Immature natural killer cell (primary cell): ENCODE results near the gene AREL1. TPM values are rescaled to one million over a fixed set of nuclear protein-coding genes. Genes with fewer than 3 reads are reported as not detected.

Source experiments
- DNase-seq, 3 donors: peaks; one replicate each; pipeline ENCODE4 v3.0.0; 2022; ENCODE audit warnings: mixed read lengths in 1 of 3
- H3K27ac Mint-ChIP-seq, 6 donors: one replicate each; pipeline ENCODE4 v1.8.0; 2020; ENCODE audit warnings: mixed read lengths in 6 of 6, mild to moderate bottlenecking in 5 of 6, inconsistent platforms in 4 of 6, moderate library complexity in 3 of 6
- H3K27me3 Mint-ChIP-seq, 3 donors: one replicate each; pipeline ENCODE4 v1.8.0; 2020 to 2021; ENCODE audit warnings: low read depth in 3 of 3, mild to moderate bottlenecking in 3 of 3, mixed read lengths in 3 of 3, moderate library complexity in 3 of 3, inconsistent platforms in 1 of 3
- H3K36me3 Mint-ChIP-seq, 3 donors: one replicate each; pipeline ENCODE4 v1.8.0; 2020; ENCODE audit warnings: mixed read lengths in 3 of 3, inconsistent platforms in 2 of 3, mild to moderate bottlenecking in 2 of 3
- H3K4me1 Mint-ChIP-seq, 2 donors: one replicate each; pipeline ENCODE4 v1.8.0; 2020; ENCODE audit warnings: inconsistent platforms in 2 of 2, mild to moderate bottlenecking in 2 of 2, mixed read lengths in 2 of 2, moderate library complexity in 1 of 2
- H3K4me3 Mint-ChIP-seq, 5 donors: one replicate each; pipeline ENCODE4 v1.8.0; 2020; ENCODE audit warnings: mild to moderate bottlenecking in 5 of 5, mixed read lengths in 5 of 5, inconsistent platforms in 3 of 5, moderate library complexity in 3 of 5
- H3K9me3 Mint-ChIP-seq, 6 donors: one replicate each; pipeline ENCODE4 v1.8.0; 2020; ENCODE audit warnings: mild to moderate bottlenecking in 6 of 6, mixed read lengths in 6 of 6, inconsistent platforms in 4 of 6, moderate library complexity in 3 of 6
- polyA plus RNA-seq, 3 donors: library from polyadenylated mRNA; unstranded; fragments of 300-500 nt; fragmentation: Illumina TruSeq; gene quantifications; one replicate each; pipeline ENCODE4 v1.2.3, GENCODE V29; 2021

AREL1 gene
- polyA plus RNA-seq, 3 donors from 2014 or later, result 11.9 to 30.6 (median 14.0) TPM

- peaks cover 14 to 34% of the 10 kb centered on the region in 2 donors for H3K4me1 Mint-ChIP-seq
- H3K27ac Mint-ChIP-seq, result no peak overlapping the region
- no peak overlapping the region for H3K4me3 Mint-ChIP-seq
- no peak for DNase-seq
- peaks cover 0 to 7% (median 0%) of the 10 kb centered on the region in 3 donors for H3K27me3 Mint-ChIP-seq
- H3K9me3 Mint-ChIP-seq, result no peaks in the 10 kb centered on the region
- peaks cover 51 to 85% (median 64%) of the 10 kb centered on the region in 3 donors for H3K36me3 Mint-ChIP-seq
Measured at GRCh38 chr14:74664717-74665116, 48.2 kb downstream of the AREL1 start.

GRCh38 chr14:74663884-74664283 is 49.0 kb downstream of the AREL1 start:
- DNase-seq, result no peak

GRCh38 chr14:74661726-74662450 is 51.0 kb downstream of the AREL1 start:
- Mint-ChIP-seq H3K27ac (no peak overlapping the region), H3K9me3 (no peaks in the 10 kb centered on the region), H3K4me1 (peaks cover 2 to 12% of the 10 kb centered on the region in 2 donors), H3K27me3 (peaks cover 0 to 5% (median 0%) of the 10 kb centered on the region in 3 donors), H3K4me3 (no peak overlapping the region), H3K36me3 (peaks cover 37 to 76% (median 65%) of the 10 kb centered on the region in 3 donors)
- no peak for DNase-seq

More at GRCh38 chr14:74663884-74664283, 49.0 kb downstream of the AREL1 start:
- Mint-ChIP-seq H3K4me1 (peaks cover 9 to 25% of the 10 kb centered on the region in 2 donors), H3K4me3 (no peak overlapping the region), H3K27ac (peak overlapping the region in 2 of 6 donors; percentile 11 to 60), H3K36me3 (peaks cover 44 to 81% (median 62%) of the 10 kb centered on the region in 3 donors), H3K27me3 (peaks cover 0 to 5% (median 0%) of the 10 kb centered on the region in 3 donors), H3K9me3 (no peaks in the 10 kb centered on the region)

GRCh38 chr14:74660863-74661262 is 52.0 kb downstream of the AREL1 start:
- DNase-seq, result no peak
- peak overlapping the region in 1 of 6 donors; percentile 33 for H3K27ac Mint-ChIP-seq
- peaks cover 42 to 75% (median 61%) of the 10 kb centered on the region in 3 donors for H3K36me3 Mint-ChIP-seq
- H3K4me3 Mint-ChIP-seq, result no peak overlapping the region
- H3K4me1 Mint-ChIP-seq, result peaks cover 2 to 6% of the 10 kb centered on the region in 2 donors
- H3K9me3 Mint-ChIP-seq, result no peaks in the 10 kb centered on the region
- H3K27me3 Mint-ChIP-seq, result peaks cover 0 to 5% (median 0%) of the 10 kb centered on the region in 3 donors

GRCh38 chr14:74660167-74660566 is 52.7 kb downstream of the AREL1 start:
- peaks cover 42 to 76% (median 62%) of the 10 kb centered on the region in 3 donors for H3K36me3 Mint-ChIP-seq
- no peak for DNase-seq
- no peak overlapping the region for H3K4me3 Mint-ChIP-seq
- H3K4me1 Mint-ChIP-seq, result no peaks in the 10 kb centered on the region
- H3K9me3 Mint-ChIP-seq, result no peaks in the 10 kb centered on the region
- no peak overlapping the region for H3K27ac Mint-ChIP-seq
- H3K27me3 Mint-ChIP-seq, result peaks cover 0 to 5% (median 0%) of the 10 kb centered on the region in 3 donors

- Mint-ChIP-seq H3K27me3 (peaks cover 0 to 6% (median 0%) of the 10 kb centered on the region in 3 donors), H3K27ac (peak overlapping the region in 2 of 6 donors; percentile 35 to 55), H3K9me3 (no peaks in the 10 kb centered on the region), H3K4me1 (peaks cover 6 to 13% of the 10 kb centered on the region in 2 donors), H3K36me3 (peaks cover 46 to 71% (median 53%) of the 10 kb centered on the region in 3 donors), H3K4me3 (no peak overlapping the region)
- DNase-seq, result no peak
Measured at GRCh38 chr14:74658535-74659131, 54.2 kb downstream of the AREL1 start.

- Mint-ChIP-seq H3K27me3 (peaks cover 0 to 1% (median 0%) of the 10 kb centered on the region in 3 donors), H3K4me1 (peaks cover 18 to 24% of the 10 kb centered on the region in 2 donors), H3K27ac (peak overlapping the region in 3 of 6 donors; percentile 11 to 50 (median 16)), H3K36me3 (peaks cover 41 to 56% (median 42%) of the 10 kb centered on the region in 3 donors), H3K4me3 (no peak overlapping the region), H3K9me3 (no peaks in the 10 kb centered on the region)
- no peak for DNase-seq
Measured at GRCh38 chr14:74656964-74657363, 55.9 kb downstream of the AREL1 start.

- H3K27ac Mint-ChIP-seq, result peak overlapping the region in 3 of 6 donors; percentile 40 to 62 (median 52)
- H3K4me1 Mint-ChIP-seq, result peaks cover 30 to 36% of the 10 kb centered on the region in 2 donors
- H3K27me3 Mint-ChIP-seq, result peaks cover 0 to 1% (median 0%) of the 10 kb centered on the region in 3 donors
- DNase-seq, result no peak
- H3K4me3 Mint-ChIP-seq, result no peak overlapping the region
- no peaks in the 10 kb centered on the region for H3K9me3 Mint-ChIP-seq
- peaks cover 33 to 51% (median 34%) of the 10 kb centered on the region in 3 donors for H3K36me3 Mint-ChIP-seq
Measured at GRCh38 chr14:74655599-74656395, 57.1 kb downstream of the AREL1 start.

GRCh38 chr14:74654931-74655330 is 57.9 kb downstream of the AREL1 start:
- peak overlapping the region in 3 of 6 donors; percentile 16 to 57 (median 24) for H3K27ac Mint-ChIP-seq

GRCh38 chr14:74653386-74654138 is 59.3 kb downstream of the AREL1 start:
- Mint-ChIP-seq H3K9me3 (no peaks in the 10 kb centered on the region), H3K4me3 (no peak overlapping the region), H3K4me1 (peaks cover 44 to 51% of the 10 kb centered on the region in 2 donors), H3K27me3 (peaks cover 0 to 1% (median 0%) of the 10 kb centered on the region in 3 donors), H3K36me3 (peaks cover 24 to 33% (median 33%) of the 10 kb centered on the region in 3 donors), H3K27ac (peak overlapping the region; percentile 35 to 88 (median 77))
- DNase-seq, result no peak

More at GRCh38 chr14:74654931-74655330, 57.9 kb downstream of the AREL1 start:
- H3K9me3 Mint-ChIP-seq, result no peaks in the 10 kb centered on the region
- peaks cover 36 to 45% of the 10 kb centered on the region in 2 donors for H3K4me1 Mint-ChIP-seq
- peaks cover 33 to 43% (median 33%) of the 10 kb centered on the region in 3 donors for H3K36me3 Mint-ChIP-seq
- no peak for DNase-seq
- H3K27me3 Mint-ChIP-seq, result peaks cover 0 to 1% (median 0%) of the 10 kb centered on the region in 3 donors
- H3K4me3 Mint-ChIP-seq, result no peak overlapping the region

GRCh38 chr14:74652541-74652940 is 60.3 kb downstream of the AREL1 start:
- H3K27ac Mint-ChIP-seq, result peak overlapping the region; percentile 50 to 88 (median 79)

GRCh38 chr14:74650927-74651686 is 61.8 kb downstream of the AREL1 start:
- H3K36me3 Mint-ChIP-seq, result peaks cover 9 to 22% (median 16%) of the 10 kb centered on the region in 3 donors
- peak overlapping the region; percentile 60 to 78 (median 69) for H3K4me3 Mint-ChIP-seq
- DNase-seq, result peak in 1 of 3 donors; percentile 10
- no peaks in the 10 kb centered on the region for H3K9me3 Mint-ChIP-seq
- H3K4me1 Mint-ChIP-seq, result peaks cover 44 to 51% of the 10 kb centered on the region in 2 donors
- peaks cover 0 to 3% (median 1%) of the 10 kb centered on the region in 3 donors for H3K27me3 Mint-ChIP-seq
- H3K27ac Mint-ChIP-seq, result peak overlapping the region; percentile 59 to 92 (median 82)

More at GRCh38 chr14:74652541-74652940, 60.3 kb downstream of the AREL1 start:
- peaks cover 44 to 51% of the 10 kb centered on the region in 2 donors for H3K4me1 Mint-ChIP-seq
- H3K9me3 Mint-ChIP-seq, result no peaks in the 10 kb centered on the region
- H3K27me3 Mint-ChIP-seq, result peaks cover 0 to 1% (median 0%) of the 10 kb centered on the region in 3 donors
- H3K36me3 Mint-ChIP-seq, result peaks cover 19 to 33% (median 29%) of the 10 kb centered on the region in 3 donors
- no peak overlapping the region for H3K4me3 Mint-ChIP-seq
- DNase-seq, result no peak
